H9 (cell line): Measurements from ENCODE around the gene SCN4A. TPM values are rescaled to one million over a fixed set of nuclear protein-coding genes. Genes with fewer than 3 reads are reported as not detected.

Source experiments
- DNase-seq: peaks from one replicate; pipeline ENCODE4 v3.0.0-alpha.2; 2017
- H2AFZ ChIP-seq: one replicate; pipeline ENCODE4 v1.6.1; 2013; ENCODE audit warnings: mild to moderate bottlenecking, low read length, control low read depth, moderate library complexity
- H2AK5ac ChIP-seq: 2 replicates; pipeline ENCODE4 v1.6.1; 2013; ENCODE audit warnings: low read length, control low read depth, mixed read lengths; ENCODE audit not compliant: insufficient read length
- H2BK120ac ChIP-seq: one replicate; pipeline ENCODE4 v1.6.1; 2013; ENCODE audit warnings: low read depth, mild to moderate bottlenecking, low read length, control low read depth, inconsistent platforms; ENCODE audit not compliant: poor library complexity, severe bottlenecking
- H2BK12ac ChIP-seq: 2 replicates; pipeline ENCODE4 v1.6.1; 2013; ENCODE audit warnings: low read length, control low read depth, mixed read lengths, low read depth; ENCODE audit not compliant: insufficient read length
- H2BK15ac ChIP-seq: 2 replicates; pipeline ENCODE4 v1.6.1; 2013; ENCODE audit warnings: low read depth, low read length, control low read depth
- H2BK20ac ChIP-seq: one replicate; pipeline ENCODE4 v1.6.1; 2013; ENCODE audit warnings: low read depth, mild to moderate bottlenecking, low read length, control low read depth, inconsistent platforms; ENCODE audit not compliant: poor library complexity, severe bottlenecking
- H2BK5ac ChIP-seq: 2 replicates; pipeline ENCODE4 v1.6.1; 2013; ENCODE audit warnings: low read length, control low read depth, mixed read lengths; ENCODE audit not compliant: insufficient read length
- H3K14ac ChIP-seq: 2 replicates; pipeline ENCODE4 v1.6.1; 2013; ENCODE audit warnings: low read length, control low read depth; ENCODE audit not compliant: insufficient read depth
- H3K18ac ChIP-seq: 2 replicates; pipeline ENCODE4 v1.6.1; 2013; ENCODE audit warnings: low read depth, mild to moderate bottlenecking, mixed read lengths, low read length, control low read depth; ENCODE audit not compliant: insufficient read length
- H3K23ac ChIP-seq: 2 replicates; pipeline ENCODE4 v1.6.1; 2013; ENCODE audit warnings: low read length, control low read depth, mixed read lengths, low read depth; ENCODE audit not compliant: insufficient read length
- H3K23me2 ChIP-seq: 2 replicates; pipeline ENCODE4 v1.6.1; 2013; ENCODE audit warnings: low read depth, mild to moderate bottlenecking, mixed read lengths, low read length, control low read depth; ENCODE audit not compliant: insufficient read length, poor library complexity, severe bottlenecking
- H3K27ac ChIP-seq: 2 replicates; pipeline ENCODE4 v1.5.1; 2013; ENCODE audit warnings: low read length, control low read depth, mixed read lengths, low read depth; ENCODE audit not compliant: insufficient read length
- H3K27me3 ChIP-seq: 2 replicates; pipeline ENCODE4 v1.6.1; 2013; ENCODE audit warnings: low read length, control low read depth, inconsistent platforms; ENCODE audit not compliant: insufficient read depth
- H3K4ac ChIP-seq: 2 replicates; pipeline ENCODE4 v1.6.1; 2013; ENCODE audit warnings: low read depth, mild to moderate bottlenecking, control low read depth, inconsistent platforms, low read length, moderate library complexity
- H3K4me1 ChIP-seq: 2 replicates; pipeline ENCODE4 v1.6.1; 2013; ENCODE audit warnings: low read length, control low read depth, inconsistent platforms; ENCODE audit not compliant: insufficient read depth
- H3K4me2 ChIP-seq: 2 replicates; pipeline ENCODE4 v1.6.1; 2013; ENCODE audit warnings: low read length, control low read depth, mixed read lengths; ENCODE audit not compliant: insufficient read length, insufficient read depth
- H3K56ac ChIP-seq: 2 replicates; pipeline ENCODE4 v1.6.1; 2013; ENCODE audit warnings: low read depth, mild to moderate bottlenecking, mixed read lengths, low read length, control low read depth; ENCODE audit not compliant: insufficient read length
- H3K79me1 ChIP-seq: 2 replicates; pipeline ENCODE4 v1.6.1; 2013; ENCODE audit warnings: low read depth, mild to moderate bottlenecking, moderate library complexity, low read length, control low read depth, inconsistent platforms; ENCODE audit not compliant: insufficient read depth, poor library complexity, severe bottlenecking
- H3K79me2 ChIP-seq: 2 replicates; pipeline ENCODE4 v1.6.1; 2013; ENCODE audit warnings: low read length, control low read depth, inconsistent platforms; ENCODE audit not compliant: insufficient read depth
- H3K9ac ChIP-seq: 2 replicates; pipeline ENCODE4 v1.6.1; 2013; ENCODE audit warnings: low read length, control low read depth, mixed read lengths; ENCODE audit not compliant: insufficient read length; ENCODE audit errors: extremely low read depth
- H3K9me3 ChIP-seq: one replicate; pipeline ENCODE4 v1.6.1; 2013; ENCODE audit warnings: low read depth, low read length, inconsistent platforms; ENCODE audit not compliant: control insufficient read depth
- H3T11ph ChIP-seq: one replicate; pipeline ENCODE4 v1.6.1; 2013; ENCODE audit warnings: mild to moderate bottlenecking, low read length, control low read depth, inconsistent platforms
- H4K20me1 ChIP-seq: one replicate; pipeline ENCODE4 v1.6.1; 2013; ENCODE audit not compliant: control insufficient read depth, insufficient read length, insufficient read depth
- H4K5ac ChIP-seq: 2 replicates; pipeline ENCODE4 v1.6.1; 2013; ENCODE audit warnings: low read depth, mild to moderate bottlenecking, mixed read lengths, low read length, control low read depth; ENCODE audit not compliant: insufficient read length
- H4K8ac ChIP-seq: replicated peaks from 2 replicates; pipeline ENCODE4 v1.6.1; 2013; ENCODE audit warnings: low read length, control low read depth, mixed read lengths, low read depth; ENCODE audit not compliant: insufficient read length
- H4K91ac ChIP-seq: 2 replicates; pipeline ENCODE4 v1.6.1; 2013; ENCODE audit warnings: low read depth, mild to moderate bottlenecking, moderate library complexity, mixed read lengths, low read length, control low read depth; ENCODE audit not compliant: insufficient read length
- H3K27ac Mint-ChIP-seq, 3 experiments: 2 replicates in 2 of 3; 3 replicates in 1 of 3; pipeline ENCODE4 v1.8.0; 2020 to 2021; ENCODE audit warnings: mixed read lengths in 3 of 3, mild to moderate bottlenecking in 1 of 3, moderate library complexity in 1 of 3
- H3K27me3 Mint-ChIP-seq: 2 replicates; pipeline ENCODE4 v1.8.0; 2021; ENCODE audit warnings: low read depth, mild to moderate bottlenecking, moderate library complexity, mixed read lengths
- H3K36me3 Mint-ChIP-seq, 3 experiments: 2 replicates in 2 of 3; 3 replicates in 1 of 3; pipeline ENCODE4 v1.8.0; 2020 to 2021; ENCODE audit warnings: low read depth in 3 of 3, mixed read lengths in 3 of 3; ENCODE audit not compliant: insufficient read depth in 1 of 3
- H3K4me1 Mint-ChIP-seq, 2 experiments: 2 replicates each; pipeline ENCODE4 v1.8.0; 2020; ENCODE audit warnings: mixed read lengths in 2 of 2
- H3K4me3 Mint-ChIP-seq, 2 experiments: 2 replicates in 1 of 2; 3 replicates in 1 of 2; pipeline ENCODE4 v1.8.0; 2020 to 2021; ENCODE audit warnings: mild to moderate bottlenecking in 2 of 2, mixed read lengths in 2 of 2, moderate library complexity in 1 of 2
- H3K9me3 Mint-ChIP-seq, 2 experiments: 2 replicates in 1 of 2; 3 replicates in 1 of 2; pipeline ENCODE4 v1.8.0; 2020; ENCODE audit warnings: mild to moderate bottlenecking in 2 of 2, mixed read lengths in 2 of 2, moderate library complexity in 1 of 2
- CTCF ChIP-seq: fragments of 200-600 bp; sonication (generic); conservative IDR thresholded peaks from 3 replicates; pipeline ENCODE4 v1.8.0; 2021; ENCODE audit warnings: antibody characterized with exemption, mild to moderate bottlenecking
- WGBS: extraction: QIAGEN DNeasy Blood & Tissue Kit; methylation state at CpG from one replicate; pipeline ENCODE4 v1.1.7; 2013; ENCODE audit warnings: missing lambda C conversion rate, low lambda C conversion rate, mixed read lengths; ENCODE audit not compliant: insufficient read length; ENCODE audit errors: extremely low coverage; 5-methylcytosine and 5-hydroxymethylcytosine counted together
- total RNA-seq: library from RNA; stranded (reverse); gene quantifications from 2 replicates; pipeline ENCODE4 v1.2.1, GENCODE V29; 2021

Gene SCN4A
- total RNA-seq, 1 experiment from 2014 or later: 5.8 TPM

GRCh38 chr17:64008830-64009229, 36.1 kb upstream of the SCN4A start:
- Histone ChIP-seq H3K79me2 (no peaks in the 10 kb centered on the region), H2AFZ (no peak overlapping the region), H3K4me1 (peaks cover 3% of the 10 kb centered on the region; the same call in 1 of the 2 replicates), H3K18ac (no peak overlapping the region), H2BK120ac (no peak overlapping the region), H4K8ac (no peak overlapping the region), H2BK15ac (no peak overlapping the region), H3K9ac (no peak overlapping the region), H2BK5ac (no peak overlapping the region), H3K23ac (no peak overlapping the region), H3K23me2 (no peaks in the 10 kb centered on the region), H3T11ph (no peak overlapping the region), H4K91ac (no peak overlapping the region), H4K5ac (no peak overlapping the region), H3K9me3 (no peaks in the 10 kb centered on the region), H3K14ac (no peak overlapping the region), H3K56ac (no peak overlapping the region), H2BK12ac (no peak overlapping the region), H3K4ac (no peak overlapping the region), H2AK5ac (no peak overlapping the region), H3K4me2 (no peak overlapping the region), H3K27ac (no peak overlapping the region), H4K20me1 (no peaks in the 10 kb centered on the region), H3K27me3 (no peaks in the 10 kb centered on the region), H3K79me1 (no peaks in the 10 kb centered on the region), H2BK20ac (no peak overlapping the region)
- Mint-ChIP-seq H3K27me3 (peaks cover 7% of the 10 kb centered on the region), H3K4me1 (peaks cover 14 to 24% of the 10 kb centered on the region in 2 experiments), H3K4me3 (no peak overlapping the region), H3K27ac (no peak overlapping the region), H3K9me3 (no peaks in the 10 kb centered on the region), H3K36me3 (no peaks in the 10 kb centered on the region)
- no CpG with 5 or more reads among the region's 4 CpGs for WGBS
- no peak for DNase-seq
- no peak for TF ChIP-seq CTCF
